HG03064 (cell line): ENCODE data around the gene MZB1.
A peak's percentile ranks its signal among the peaks of the same experiment; 100 is the strongest.
"Not testable (repeated sequence)": the region's sequence is repeated elsewhere in the genome, so short reads cannot be mapped to it uniquely, and the experiment has no call there.

Experiments
- ATAC-seq: cut with Tn5 transposase; IDR thresholded peaks from one replicate; pipeline ENCODE4 v1.9.1; 2021; ENCODE audit warnings: low read depth; ENCODE audit not compliant: unreplicated experiment

The MZB1 gene

DNA sequence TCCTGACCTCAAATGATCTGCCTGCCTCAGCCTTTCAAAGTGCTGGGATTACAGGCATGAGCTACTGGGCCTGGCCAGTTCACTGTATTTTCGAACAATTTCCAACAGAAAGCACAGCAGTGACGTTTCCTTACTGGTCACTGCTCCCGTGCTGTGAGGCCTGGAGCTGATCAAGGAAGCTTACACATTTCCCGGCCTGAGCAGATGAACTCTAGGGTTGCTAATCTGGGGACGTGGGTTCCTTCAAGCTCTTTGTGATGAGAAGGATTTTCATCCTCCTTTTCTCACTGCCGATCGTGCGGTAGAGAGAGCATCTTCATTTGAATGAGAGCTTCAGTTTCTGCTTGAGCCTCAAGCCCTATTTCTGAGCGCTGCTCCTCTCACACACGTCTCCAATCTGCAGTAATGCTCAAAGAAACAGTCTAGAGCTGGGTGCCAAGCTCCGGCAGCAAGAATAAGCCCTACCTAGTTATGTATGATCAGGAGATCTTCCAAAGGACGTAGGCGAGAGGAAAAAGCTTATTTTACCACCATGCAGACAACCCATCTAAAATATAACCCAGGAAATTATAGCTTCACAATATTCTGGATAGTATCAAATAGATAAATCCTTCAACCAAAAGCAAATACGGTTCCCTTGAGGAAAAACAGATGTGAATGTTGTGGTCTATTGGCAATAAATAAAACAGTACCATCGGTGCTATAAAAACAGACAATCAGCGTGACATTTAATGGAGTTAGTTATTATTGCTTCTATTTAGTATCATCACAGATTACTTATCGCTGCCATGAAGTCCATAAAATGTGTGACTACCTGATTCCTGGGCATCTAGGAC lies 21.5 kb upstream of the MZB1 start:
- ATAC-seq: no peak

DNA sequence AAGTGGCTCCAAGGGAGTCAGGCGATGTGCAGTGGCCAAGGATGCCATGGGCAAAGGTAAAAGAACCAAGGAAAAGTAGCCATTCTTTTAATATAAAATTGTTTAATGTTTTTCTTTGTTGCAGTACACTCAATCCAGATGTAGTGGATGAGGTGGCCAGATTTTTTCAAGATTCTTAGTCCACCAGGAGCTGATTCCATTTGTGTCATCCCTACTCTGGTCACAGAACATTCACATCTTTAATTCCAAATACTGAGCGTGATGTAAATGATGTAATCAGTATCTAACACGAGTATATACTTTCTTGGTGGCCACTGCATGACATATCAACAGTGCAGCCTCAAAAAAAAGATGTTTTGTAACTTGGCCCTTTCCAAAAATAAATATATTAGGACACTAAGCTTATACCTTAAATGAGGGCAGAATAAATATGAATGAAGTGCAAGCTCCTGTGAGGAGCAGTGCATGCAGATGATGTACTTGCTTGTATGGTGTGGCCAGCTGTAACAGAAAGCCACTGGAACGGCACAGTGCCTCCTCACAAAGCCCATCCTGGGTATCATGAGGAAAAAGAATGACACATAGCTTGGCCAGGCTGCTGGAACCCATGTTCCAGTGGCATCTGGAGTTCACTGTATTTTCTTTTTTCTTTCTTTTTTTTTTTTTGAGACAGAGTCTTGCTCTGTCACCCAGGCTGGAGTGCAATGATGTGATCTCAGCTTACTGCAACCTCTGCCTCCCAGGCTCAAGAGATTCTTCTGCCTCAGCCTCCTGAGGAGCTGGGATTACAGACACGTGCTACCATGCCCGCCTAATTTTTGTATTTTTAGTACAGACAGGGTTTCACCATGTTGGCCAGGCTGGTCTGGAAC lies 20.6 kb upstream of the MZB1 start:
- no peak for ATAC-seq

DNA sequence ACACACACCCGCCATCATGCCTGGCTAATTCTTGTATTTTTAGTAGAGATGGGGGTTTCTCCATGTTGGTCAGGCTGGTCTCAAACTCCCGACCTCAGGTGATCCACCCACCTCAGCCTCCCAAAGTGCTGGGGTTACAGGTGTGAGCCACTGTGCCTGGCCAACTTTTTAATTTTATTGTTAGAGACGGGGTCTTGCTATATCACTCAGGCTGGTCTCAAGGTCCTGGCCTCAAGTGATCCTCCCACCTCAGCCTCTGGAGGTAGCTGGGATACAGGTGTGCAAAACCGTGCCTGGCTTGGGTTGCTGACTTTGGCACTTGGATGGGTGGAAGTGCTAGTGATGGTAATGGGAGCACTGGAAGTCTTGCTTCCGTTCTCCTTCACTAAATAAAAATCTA lies 19.4 kb upstream of the MZB1 start:
- ATAC-seq: not testable (repeated sequence)

DNA sequence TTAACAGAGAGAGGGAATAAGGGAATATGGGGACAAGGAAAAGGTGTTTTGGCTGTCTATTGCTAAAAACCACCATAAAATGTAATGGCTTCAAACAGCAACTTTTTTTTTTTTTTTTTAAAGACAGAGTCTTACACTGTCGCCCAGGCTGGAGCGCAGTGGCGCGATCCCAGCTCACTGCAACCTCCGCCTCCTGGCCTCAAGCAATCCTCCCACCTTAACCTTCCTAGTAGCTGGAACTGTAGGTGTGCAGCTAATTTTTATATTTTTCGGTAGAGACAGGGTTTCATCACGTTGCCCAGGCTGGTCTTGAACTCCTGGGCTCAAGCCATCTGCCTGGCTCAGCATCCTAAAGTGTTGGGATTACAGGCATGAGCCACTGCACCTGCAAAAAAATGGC lies 18.5 kb upstream of the MZB1 start:
- ATAC-seq: no peak

DNA sequence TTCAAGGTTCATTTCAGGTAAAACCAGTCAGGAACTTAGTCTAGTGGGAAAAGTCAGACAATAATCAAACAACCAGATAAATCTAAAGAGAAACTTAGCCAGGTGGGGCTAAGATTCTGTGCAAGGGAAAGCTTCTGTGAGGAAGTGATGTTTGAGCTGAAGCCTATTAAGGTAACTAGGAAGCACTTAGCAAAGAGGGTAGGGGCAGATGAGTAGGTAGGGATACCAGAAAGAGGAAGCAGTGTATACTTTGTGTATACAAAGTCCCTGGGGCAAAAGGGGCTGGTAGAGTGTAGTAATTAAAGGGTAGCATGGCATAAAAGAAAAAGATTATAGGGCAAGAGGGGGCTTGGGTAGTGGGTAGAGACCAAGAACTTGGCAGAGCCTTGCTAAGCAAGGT lies 17.8 kb upstream of the MZB1 start:
- no peak for ATAC-seq

DNA sequence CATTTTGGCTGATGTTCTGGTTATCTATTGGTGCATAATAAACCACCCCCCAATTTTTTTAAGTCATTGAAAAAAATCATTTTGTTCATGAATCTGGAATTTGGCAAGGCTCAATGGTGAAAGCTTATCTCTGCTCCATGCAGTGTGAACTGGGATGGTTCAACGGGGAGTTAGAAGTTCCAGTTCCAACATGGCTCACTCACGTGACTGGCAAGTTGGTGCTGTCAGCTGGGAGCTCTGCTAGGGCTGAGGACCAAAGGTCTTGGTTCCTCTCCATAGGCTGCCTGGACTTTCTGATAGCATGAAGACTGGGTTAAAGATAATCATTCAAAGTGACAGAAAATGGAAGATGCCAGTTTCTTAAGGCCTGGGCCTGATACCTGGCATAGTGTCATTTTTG lies 17.2 kb upstream of the MZB1 start:
- no peak for ATAC-seq

DNA sequence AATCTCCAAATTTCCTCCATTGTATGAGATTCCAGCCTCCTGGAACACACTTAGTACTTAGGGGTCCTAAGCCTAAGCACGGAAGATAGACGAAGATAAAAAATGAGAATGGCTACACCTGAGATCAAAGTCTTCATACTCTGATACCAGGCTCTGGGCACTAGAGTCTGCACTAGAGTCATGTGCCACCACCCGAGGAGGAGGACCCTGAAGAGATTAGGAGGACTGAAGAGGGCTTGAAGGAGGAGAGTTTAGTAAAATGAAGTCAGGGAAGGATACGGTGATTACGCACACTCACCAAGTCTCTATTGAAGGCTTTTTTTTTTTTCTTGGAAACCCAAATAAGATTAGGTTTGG lies 14.7 kb upstream of the MZB1 start:
- ATAC-seq: no peak

DNA sequence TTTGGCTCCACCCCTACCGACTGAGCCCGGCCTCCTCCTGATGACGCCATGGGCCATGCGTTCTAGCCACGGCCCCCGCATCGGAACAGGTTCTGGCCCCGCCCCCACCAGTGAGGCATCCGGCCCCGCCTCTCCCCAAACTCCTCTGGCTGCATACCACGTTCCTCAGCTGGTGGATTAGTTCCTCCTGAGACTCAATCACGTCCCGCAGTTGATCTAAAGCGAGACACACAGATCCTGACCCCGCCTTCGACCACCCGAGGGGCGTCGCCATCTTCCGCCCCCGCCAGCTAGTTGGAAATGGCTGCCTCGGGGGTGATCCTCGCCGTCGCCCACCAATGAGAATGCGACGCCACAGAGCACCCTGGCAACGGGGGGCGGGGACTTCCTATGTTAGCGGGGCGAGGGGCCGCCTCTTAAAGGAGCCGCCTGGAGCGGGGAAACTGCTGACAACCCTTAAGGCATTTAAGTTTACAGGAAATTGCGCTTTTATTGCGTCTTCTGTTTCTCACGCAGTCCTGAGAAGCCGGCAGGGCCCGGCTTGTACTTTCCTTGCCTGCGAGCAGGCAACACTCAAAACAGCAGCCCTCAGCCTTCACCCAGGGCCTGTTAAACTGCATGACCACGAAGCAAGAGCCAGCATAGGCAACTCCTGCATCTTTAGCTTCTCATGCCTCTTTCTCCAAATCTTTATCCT lies 14.2 kb upstream of the MZB1 start, which contains the start of gene SPATA24:
TSS of gene SPATA24 (minus strand) at position 303 of the 697 bp plus-strand sequence. CDS start at position 274, 29 bp downstream.
- ATAC-seq: peak; percentile 70

DNA sequence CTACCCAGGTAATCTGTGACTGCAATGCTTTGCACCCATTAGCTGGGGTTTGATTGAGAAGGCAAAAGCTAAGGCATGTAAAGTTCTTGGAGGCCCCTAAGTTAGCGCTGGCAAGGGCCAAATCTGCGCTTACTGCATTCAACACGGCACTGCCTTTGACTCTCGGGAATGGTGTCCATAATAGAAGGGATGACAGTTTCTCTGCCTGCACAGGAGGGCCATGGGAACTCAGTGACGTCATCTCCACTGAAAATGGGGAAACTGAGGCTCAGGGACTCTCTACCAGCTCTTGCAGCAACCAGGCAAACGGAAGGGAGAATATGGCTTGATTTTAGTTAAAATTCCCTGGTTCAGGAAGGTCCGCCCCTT lies 13.7 kb upstream of the MZB1 start:
- ATAC-seq: no peak

DNA sequence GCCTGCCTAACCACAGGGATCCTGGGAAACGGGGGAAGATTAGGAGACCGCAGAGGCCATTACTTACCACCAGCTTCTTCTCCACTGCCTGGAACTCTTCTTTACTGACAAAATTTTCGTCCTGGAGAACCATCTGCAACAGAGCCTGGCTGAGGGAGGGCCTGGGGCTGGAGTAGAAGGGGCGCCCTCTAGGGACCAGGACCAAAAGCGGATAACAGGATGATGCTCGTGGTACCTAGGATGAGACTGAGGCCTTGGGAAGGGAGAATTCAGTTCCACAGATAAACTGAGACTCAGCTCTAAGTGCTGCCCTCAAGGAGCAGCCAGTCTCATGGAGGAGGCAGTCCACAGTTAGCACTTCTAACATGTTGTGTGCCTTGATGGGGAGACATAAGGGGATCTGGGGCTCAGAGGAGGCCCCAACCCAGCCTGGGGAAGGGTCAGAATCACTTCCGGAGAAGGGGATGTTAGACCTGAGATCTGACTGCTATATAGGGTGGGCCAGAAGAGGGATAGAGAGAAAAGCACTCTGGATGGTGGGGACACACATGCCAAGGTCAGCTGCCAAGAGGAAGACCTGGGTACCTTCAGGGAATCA lies 12.9 kb upstream of the MZB1 start:
- ATAC-seq: no peak

DNA sequence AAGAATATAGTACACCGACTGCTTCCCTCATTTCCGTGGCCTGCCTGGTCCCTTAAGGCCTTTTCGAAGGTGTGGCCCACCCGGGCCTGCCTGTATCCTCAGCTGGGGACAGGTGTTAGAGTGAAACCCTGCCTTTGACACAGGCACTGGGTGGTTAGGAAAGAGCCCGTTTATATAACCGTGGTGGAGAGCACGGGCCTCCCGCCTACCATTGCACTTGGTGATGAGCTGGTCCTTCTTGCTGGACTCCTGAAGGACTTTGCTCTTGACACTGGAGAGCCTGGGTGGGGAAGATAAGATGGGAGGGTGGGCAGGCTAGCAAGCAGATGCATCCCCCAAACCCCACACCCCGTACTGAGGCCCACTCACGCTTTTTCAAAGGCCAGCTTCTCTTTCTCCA lies 11.8 kb upstream of the MZB1 start:
- no peak for ATAC-seq

DNA sequence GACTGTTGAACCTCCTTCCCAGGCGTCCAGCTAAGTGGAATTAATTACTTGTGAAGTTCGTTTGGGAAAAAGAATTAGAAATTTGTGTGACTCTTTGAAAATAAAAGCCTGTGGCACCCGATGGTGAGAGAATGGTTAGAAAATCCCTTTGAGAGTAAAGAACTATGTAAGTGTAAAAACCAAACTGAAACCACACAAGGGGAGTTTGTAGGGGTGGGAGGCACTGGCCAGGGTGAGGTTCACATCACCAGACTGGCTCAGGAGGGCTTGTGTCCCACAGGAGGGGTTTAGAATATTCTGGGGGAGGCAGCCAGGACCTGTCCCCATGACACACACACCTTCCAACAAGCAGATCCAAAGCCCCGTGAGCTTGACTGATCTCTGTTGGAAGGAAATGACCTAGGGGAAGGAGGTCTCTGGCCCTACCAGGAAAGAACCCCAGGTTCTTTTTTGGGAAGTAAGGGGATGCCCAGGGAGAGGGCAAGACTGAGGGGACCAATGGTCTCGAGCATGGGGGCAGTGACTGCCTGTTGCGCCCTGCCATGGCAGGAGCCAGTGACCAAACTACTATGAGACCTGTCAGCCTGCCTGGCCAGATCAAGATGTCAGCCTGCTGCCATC lies 9.9 kb upstream of the MZB1 start:
- no peak for ATAC-seq

DNA sequence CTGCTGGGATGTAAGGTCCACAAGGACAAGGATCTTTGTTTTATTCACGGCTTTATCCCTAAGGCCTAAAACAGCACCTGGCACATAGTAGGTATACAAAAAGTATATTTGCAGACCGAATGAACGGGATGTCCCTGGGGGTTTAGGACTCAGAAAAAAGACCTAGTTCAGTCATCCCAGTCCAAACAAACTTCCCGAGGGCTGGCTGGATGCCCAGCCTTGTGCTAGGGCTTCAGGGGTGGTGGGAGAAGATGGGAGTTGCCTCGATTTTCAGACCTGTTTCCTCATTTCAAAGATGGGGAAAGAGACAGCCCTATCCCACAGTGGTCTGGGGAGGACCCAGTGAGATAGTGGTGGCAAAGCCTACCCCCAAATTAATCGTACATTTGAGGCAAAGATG lies 8.2 kb upstream of the MZB1 start:
- no peak for ATAC-seq

DNA sequence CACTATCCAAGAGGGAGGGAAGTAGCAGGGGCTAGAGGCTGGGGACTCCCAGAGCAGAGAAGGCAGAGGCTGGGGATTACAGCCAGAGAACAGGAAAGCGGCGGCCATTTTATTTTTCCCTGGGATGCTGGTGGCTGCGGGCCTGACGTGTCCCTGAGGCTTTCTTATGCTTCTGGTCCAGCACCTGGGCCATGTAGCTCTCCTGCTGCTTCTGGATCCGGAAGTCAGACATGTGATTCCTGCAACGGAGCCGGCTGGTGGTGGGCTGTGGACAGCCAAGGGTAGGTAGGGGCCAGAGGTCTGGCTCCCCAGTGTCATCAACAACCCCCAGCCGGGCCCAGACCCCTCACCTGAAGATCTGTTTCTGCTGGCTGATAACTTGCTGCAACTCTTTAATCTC lies 7.0 kb upstream of the MZB1 start:
- no peak for ATAC-seq

DNA sequence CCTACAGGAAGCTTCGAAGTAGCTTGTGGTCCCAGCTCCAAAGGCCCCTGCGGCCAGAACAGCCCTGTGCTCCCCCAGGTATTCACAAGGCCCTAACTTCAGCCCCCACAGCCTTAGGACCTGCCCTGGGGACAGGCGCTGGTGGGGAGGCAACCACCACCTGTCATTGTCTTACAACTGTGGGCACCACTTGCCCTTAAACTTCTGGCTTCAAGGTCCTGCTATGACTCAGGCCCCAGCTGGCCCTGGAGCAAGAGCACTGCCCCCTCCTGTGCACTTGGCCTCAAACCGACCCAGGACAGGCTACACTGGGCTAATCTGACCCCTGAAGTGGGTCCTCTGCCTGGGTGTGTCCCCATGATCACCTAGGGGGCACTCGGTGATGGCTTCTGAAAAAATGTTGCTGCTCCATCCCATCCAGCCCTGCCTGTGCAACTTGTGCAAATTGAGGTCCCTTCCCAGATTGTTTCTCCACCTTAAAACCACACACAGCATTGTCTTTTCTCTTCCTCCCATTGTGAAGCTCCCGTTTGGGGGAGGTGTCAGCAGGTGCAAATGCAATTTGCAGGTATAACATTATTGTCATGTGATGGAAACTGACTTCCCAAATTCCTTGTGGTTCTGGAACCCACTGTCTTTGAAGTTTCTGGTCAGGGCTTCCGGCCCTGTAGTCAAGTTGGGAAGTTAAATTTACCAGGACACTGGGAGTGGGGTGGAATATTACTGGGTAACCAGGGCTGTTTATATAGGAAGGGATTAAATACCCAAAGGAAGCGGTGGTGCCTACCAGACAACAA lies 6.3 kb upstream of the MZB1 start:
- no peak for ATAC-seq

DNA sequence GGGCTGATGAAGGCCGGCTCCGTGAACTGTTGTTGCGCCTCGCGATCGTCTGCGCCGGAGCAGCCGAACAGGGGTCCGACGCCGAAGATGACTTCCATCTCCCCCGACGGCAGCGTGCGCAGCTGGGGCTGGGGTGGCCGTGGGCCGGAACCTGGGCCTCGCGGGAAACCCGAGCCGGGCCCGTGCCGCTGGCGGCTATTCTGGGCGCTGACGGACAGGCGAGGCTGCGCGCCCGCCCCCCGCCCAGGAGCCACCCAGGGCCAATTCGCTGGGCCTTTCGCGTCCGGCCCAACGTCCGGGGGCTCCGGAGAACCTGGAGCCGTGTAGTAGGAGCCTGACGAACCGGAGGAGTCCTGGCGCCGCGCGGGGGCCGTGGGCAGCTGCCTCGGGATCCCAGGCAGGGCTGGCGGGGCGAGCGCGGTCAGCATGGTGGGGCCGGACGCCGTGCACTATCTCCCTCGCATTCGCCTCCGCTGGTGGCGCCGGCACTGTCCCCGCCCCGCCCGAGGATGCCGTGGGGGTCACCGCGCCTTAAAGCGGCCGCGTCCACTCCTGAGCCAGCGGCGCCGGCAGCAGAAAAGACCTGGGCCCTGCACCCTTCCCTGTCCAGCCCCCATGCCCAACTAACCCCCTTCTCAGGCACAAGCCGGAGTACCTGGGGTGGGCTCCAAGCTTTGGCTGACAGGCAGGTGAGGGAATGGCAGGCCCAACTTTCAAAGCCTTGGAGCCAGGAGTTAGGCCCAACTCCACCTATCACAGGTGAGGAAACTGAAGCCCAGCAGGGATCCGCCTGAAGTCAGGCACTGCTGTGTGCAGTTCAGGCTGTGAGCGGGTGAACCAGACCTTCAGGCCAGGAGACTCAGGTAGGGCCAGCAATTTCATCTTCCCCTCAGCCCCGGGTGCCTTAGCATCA lies 5.2 kb upstream of the MZB1 start, which contains the start of gene PROB1:
TSS of gene PROB1 (minus strand) at position 451 of the 913 bp plus-strand sequence. CDS start at position 428, 23 bp downstream.
- ATAC-seq: no peak

DNA sequence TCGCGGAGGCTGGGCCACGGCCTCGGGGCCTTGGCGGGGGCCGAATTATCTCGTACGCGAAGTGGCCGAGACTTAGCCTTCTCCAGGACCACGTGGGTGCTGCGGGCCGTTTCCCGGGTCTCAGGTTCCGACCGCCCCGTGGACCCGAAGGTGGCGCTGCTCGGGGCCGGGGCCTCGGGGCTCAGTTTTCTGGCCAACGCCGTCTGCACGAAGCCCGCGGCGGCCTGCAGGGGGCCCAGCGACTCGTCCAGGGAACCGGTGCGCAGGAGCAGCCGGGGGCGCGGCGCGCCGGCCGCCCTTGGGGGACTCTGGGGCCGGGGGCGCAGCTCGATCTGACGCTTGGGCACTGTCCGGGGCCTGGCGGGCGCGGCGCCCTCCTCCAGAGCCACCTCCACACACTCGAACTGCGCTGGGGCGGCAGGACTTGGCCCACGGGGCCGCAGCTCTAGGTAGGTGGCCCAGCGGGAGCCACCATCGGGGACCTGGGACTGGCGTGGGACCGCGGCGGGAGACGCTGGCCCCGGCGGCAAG lies 4.5 kb upstream of the MZB1 start:
- ATAC-seq: no peak

DNA sequence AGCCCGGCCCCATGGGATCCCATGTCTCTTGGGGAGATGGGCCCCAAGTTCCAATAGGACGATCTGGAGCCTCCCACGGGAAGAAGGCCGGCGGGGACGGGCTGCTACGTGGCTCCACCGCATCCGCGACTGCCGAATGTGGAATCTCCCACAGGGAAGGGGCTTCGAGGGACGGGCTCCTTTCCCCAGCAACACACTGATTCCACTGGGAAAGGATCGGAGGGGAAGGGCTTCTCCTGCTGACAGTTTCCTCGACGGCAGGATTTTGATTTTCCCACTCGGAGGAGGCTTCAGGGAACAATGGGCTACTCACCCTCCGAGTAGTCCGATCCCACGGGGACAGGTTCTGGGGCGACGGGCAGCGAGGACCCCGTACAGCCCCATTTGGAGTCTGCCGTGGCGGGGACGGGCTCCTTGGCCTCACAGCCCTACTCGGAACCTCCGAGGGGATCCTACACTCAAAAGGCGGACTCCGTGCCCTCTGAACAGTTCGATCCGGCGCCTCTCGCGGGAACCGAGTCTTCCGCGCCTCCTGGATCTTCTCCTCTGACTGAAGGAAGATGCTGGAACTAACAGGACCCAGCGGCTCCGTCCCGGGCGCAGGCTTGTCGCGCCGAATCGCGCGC lies 3.9 kb upstream of the MZB1 start:
- ATAC-seq: no peak
